Tibial nerve (tissue), 4 donors: ENCODE results near the gene BTLA.

ENCODE experiments used
- EP300 ChIP-seq, 2 donors: sonication (generic); formaldehyde crosslinking; IDR thresholded peaks; one replicate each; pipeline ENCODE4 v1.6.1; 2017; ENCODE audit warnings: antibody characterized with exemption in 2 of 2, mild to moderate bottlenecking in 1 of 2
- POLR2A ChIP-seq, 2 donors: fragments of 450-650 bp; IDR thresholded peaks; one replicate each; pipeline ENCODE4 v1.6.1; 2017; ENCODE audit warnings: antibody characterized with exemption in 2 of 2, mild to moderate bottlenecking in 2 of 2, moderate library complexity in 2 of 2
- TF ChIP-seq, protein P1 (sequence below), 5 experiments: fragments of 200-600 bp in 3 of 5; fragments of 450-650 bp in 2 of 5; sonication (generic) in 3 of 5; IDR thresholded peaks; one replicate each; pipeline ENCODE4 v1.5.1; 2016 to 2019; ENCODE audit warnings: antibody characterized with exemption in 5 of 5, mild to moderate bottlenecking in 3 of 5, moderate library complexity in 2 of 5

DNA sequence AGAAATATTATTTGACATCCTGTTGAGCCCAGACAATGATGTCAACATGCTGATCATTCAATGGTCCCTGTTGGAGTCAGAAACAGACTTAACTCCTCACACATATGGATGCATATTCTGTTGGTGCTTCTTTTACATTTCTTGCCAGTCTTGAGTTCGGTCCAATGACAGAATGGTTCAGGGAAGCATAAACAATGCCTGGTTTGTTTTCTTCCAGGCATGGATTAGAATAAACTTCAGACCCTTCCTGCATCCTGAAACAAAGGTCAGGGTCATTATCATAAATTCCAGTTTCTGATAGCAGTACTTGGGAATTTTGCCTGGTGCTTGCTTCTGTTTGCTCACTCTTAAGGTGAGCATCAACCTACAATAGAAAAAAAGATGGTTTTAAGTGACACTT is 33.3 kb downstream of the BTLA start:
- TF ChIP-seq, protein P1, sequence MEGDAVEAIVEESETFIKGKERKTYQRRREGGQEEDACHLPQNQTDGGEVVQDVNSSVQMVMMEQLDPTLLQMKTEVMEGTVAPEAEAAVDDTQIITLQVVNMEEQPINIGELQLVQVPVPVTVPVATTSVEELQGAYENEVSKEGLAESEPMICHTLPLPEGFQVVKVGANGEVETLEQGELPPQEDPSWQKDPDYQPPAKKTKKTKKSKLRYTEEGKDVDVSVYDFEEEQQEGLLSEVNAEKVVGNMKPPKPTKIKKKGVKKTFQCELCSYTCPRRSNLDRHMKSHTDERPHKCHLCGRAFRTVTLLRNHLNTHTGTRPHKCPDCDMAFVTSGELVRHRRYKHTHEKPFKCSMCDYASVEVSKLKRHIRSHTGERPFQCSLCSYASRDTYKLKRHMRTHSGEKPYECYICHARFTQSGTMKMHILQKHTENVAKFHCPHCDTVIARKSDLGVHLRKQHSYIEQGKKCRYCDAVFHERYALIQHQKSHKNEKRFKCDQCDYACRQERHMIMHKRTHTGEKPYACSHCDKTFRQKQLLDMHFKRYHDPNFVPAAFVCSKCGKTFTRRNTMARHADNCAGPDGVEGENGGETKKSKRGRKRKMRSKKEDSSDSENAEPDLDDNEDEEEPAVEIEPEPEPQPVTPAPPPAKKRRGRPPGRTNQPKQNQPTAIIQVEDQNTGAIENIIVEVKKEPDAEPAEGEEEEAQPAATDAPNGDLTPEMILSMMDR (IDR thresholded peaks at IDR 0.05), result no peak
- TF ChIP-seq POLR2A (IDR thresholded peaks at IDR 0.05) (no peak), EP300 (IDR thresholded peaks at IDR 0.05) (no peak)
